ENCODE measurements around the gene FBN2.

DNA sequence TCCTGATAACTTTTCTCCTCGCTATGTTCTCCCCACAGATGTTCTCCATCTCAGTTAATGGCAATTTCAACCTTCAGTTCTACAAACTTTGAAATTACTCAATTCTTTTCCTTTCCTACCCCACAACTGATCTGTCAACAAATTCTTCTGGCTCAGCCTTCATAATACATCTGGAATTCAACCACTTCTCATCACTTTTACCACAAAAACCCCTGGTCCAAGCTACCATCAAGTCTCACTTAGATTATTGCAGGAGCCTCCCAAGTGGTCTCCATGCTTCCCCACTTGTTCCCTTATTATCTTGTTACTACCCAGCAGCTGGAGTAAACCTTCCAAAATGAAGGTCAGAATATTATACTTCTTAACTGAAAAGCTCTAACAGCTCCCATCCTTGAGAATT is 110.1 kb downstream of the FBN2 start:
- TF ChIP-seq YY1 (IDR thresholded peaks at IDR 0.05; ENCODE audit: insufficient read depth, insufficient read length) (no peak), ZNF274 (IDR thresholded peaks at IDR 0.05; ENCODE audit: low read depth, low read length) (no peak)
